ENCODE data around the gene RPS6KA2. TPM values are rescaled to one million over a fixed set of nuclear protein-coding genes. Genes with fewer than 3 reads are reported as not detected.
A peak's percentile ranks its signal among the peaks of the same experiment; 100 is the strongest.
"Not testable (repeated sequence)": the region's sequence is repeated elsewhere in the genome, so short reads cannot be mapped to it uniquely, and the experiment has no call there.

The RPS6KA2 gene
- polyA plus RNA-seq, 1 donor from 2014 or later: 4.9 TPM

GRCh38 chr6:166589786-166590574, 37.1 kb downstream of the RPS6KA2 start:
- H3K9me3 Mint-ChIP-seq: no peaks in the 10 kb centered on the region
- H3K27me3 Mint-ChIP-seq: no peaks in the 10 kb centered on the region
- H3K4me3 Mint-ChIP-seq: peak overlapping the region in 2 of 4 donors; percentile 61 to 91
- H3K36me3 Mint-ChIP-seq: no peaks in the 10 kb centered on the region
- H3K4me1 Mint-ChIP-seq: peaks cover 25 to 35% (median 29%) of the 10 kb centered on the region in 3 donors
- no peak overlapping the region for H3K27ac Mint-ChIP-seq

GRCh38 chr6:166589337-166589731, 37.7 kb downstream of the RPS6KA2 start:
- Mint-ChIP-seq H3K9me3 (no peaks in the 10 kb centered on the region), H3K27ac (no peak overlapping the region), H3K4me3 (peak overlapping the region in 3 of 4 donors; percentile 18 to 91 (median 90)), H3K4me1 (peaks cover 25 to 35% (median 29%) of the 10 kb centered on the region in 3 donors), H3K36me3 (no peaks in the 10 kb centered on the region), H3K27me3 (no peaks in the 10 kb centered on the region)

GRCh38 chr6:166588691-166589336, 38.2 kb downstream of the RPS6KA2 start:
- peak overlapping the region; percentile 8 to 91 (median 67) for H3K4me3 Mint-ChIP-seq
- no peak overlapping the region for H3K27ac Mint-ChIP-seq
- no peaks in the 10 kb centered on the region for H3K9me3 Mint-ChIP-seq
- H3K27me3 Mint-ChIP-seq: no peaks in the 10 kb centered on the region
- peaks cover 2% of the 10 kb centered on the region for H3K36me3 Mint-ChIP-seq
- H3K4me1 Mint-ChIP-seq: peaks cover 25 to 35% (median 29%) of the 10 kb centered on the region in 3 donors

- Mint-ChIP-seq H3K9me3 (no peaks in the 10 kb centered on the region), H3K4me3 (peak overlapping the region; percentile 8 to 91 (median 67)), H3K27me3 (no peaks in the 10 kb centered on the region), H3K4me1 (peaks cover 25 to 35% (median 29%) of the 10 kb centered on the region in 3 donors), H3K36me3 (peaks cover 2% of the 10 kb centered on the region), H3K27ac (peak overlapping the region in 2 of 3 donors; percentile 74 to 86)
Observed at GRCh38 chr6:166587631-166588413, 39.2 kb downstream of the RPS6KA2 start.

GRCh38 chr6:166586424-166587156, 40.5 kb downstream of the RPS6KA2 start, which contains the start of gene RAMACL:
TSS of gene RAMACL (minus strand) at chr6:166586678. CDS start at chr6:166586477, 201 bp downstream.
- H3K27me3 Mint-ChIP-seq: no peaks in the 10 kb centered on the region
- no peaks in the 10 kb centered on the region for H3K9me3 Mint-ChIP-seq
- peaks cover 25 to 35% (median 29%) of the 10 kb centered on the region in 3 donors for H3K4me1 Mint-ChIP-seq
- peak within 1 kb of the TSS; percentile 57 to 77 (median 76) for H3K27ac Mint-ChIP-seq
- peaks cover 2% of the 10 kb centered on the region for H3K36me3 Mint-ChIP-seq
- peak within 1 kb of the TSS in 3 of 4 donors; percentile 54 to 91 (median 80) for H3K4me3 Mint-ChIP-seq

GRCh38 chr6:166584853-166585429, 42.1 kb downstream of the RPS6KA2 start:
- Mint-ChIP-seq H3K36me3 (peaks cover 2% of the 10 kb centered on the region), H3K4me3 (no peak overlapping the region), H3K9me3 (no peaks in the 10 kb centered on the region), H3K27me3 (no peaks in the 10 kb centered on the region), H3K27ac (no peak overlapping the region), H3K4me1 (peaks cover 25 to 33% (median 29%) of the 10 kb centered on the region in 3 donors)

GRCh38 chr6:166584155-166584554, 42.9 kb downstream of the RPS6KA2 start:
- no peak overlapping the region for H3K4me3 Mint-ChIP-seq
- H3K27me3 Mint-ChIP-seq: no peaks in the 10 kb centered on the region
- H3K9me3 Mint-ChIP-seq: no peaks in the 10 kb centered on the region
- peaks cover 2% of the 10 kb centered on the region for H3K36me3 Mint-ChIP-seq
- no peak overlapping the region for H3K27ac Mint-ChIP-seq
- H3K4me1 Mint-ChIP-seq: peaks cover 18 to 25% (median 22%) of the 10 kb centered on the region in 3 donors

GRCh38 chr6:166583230-166583965, 43.7 kb downstream of the RPS6KA2 start:
- peaks cover 2% of the 10 kb centered on the region for H3K36me3 Mint-ChIP-seq
- no peaks in the 10 kb centered on the region for H3K9me3 Mint-ChIP-seq
- H3K27me3 Mint-ChIP-seq: no peaks in the 10 kb centered on the region
- peaks cover 11 to 18% (median 15%) of the 10 kb centered on the region in 3 donors for H3K4me1 Mint-ChIP-seq
- no peak overlapping the region for H3K4me3 Mint-ChIP-seq
- H3K27ac Mint-ChIP-seq: no peak overlapping the region

- H3K4me3 Mint-ChIP-seq: no peak overlapping the region
- H3K36me3 Mint-ChIP-seq: peaks cover 6% of the 10 kb centered on the region
- H3K4me1 Mint-ChIP-seq: peaks cover 4 to 8% (median 7%) of the 10 kb centered on the region in 3 donors
- peaks cover 0 to 2% (median 0%) of the 10 kb centered on the region in 3 donors for H3K9me3 Mint-ChIP-seq
- H3K27me3 Mint-ChIP-seq: no peaks in the 10 kb centered on the region
- no peak overlapping the region for H3K27ac Mint-ChIP-seq
Observed at GRCh38 chr6:166582258-166582657, 44.8 kb downstream of the RPS6KA2 start.

- H3K27me3 Mint-ChIP-seq, H3K4me1 Mint-ChIP-seq, H3K4me3 Mint-ChIP-seq, H3K36me3 Mint-ChIP-seq, H3K27ac Mint-ChIP-seq, H3K9me3 Mint-ChIP-seq: not testable (repeated sequence)
Observed at GRCh38 chr6:166581801-166582200, 45.2 kb downstream of the RPS6KA2 start.

GRCh38 chr6:166581091-166581511, 46.0 kb downstream of the RPS6KA2 start:
- Mint-ChIP-seq H3K27ac (no peak overlapping the region), H3K9me3 (peaks cover 3 to 9% (median 5%) of the 10 kb centered on the region in 3 donors), H3K27me3 (no peaks in the 10 kb centered on the region), H3K4me3 (peak overlapping the region in 1 of 4 donors; percentile 51), H3K36me3 (peaks cover 11% of the 10 kb centered on the region), H3K4me1 (no peaks in the 10 kb centered on the region)

GRCh38 chr6:166580076-166581050, 46.7 kb downstream of the RPS6KA2 start:
- Mint-ChIP-seq H3K4me3 (no peak overlapping the region), H3K27ac (no peak overlapping the region)

More at GRCh38 chr6:166580076-166581050, 46.7 kb downstream of the RPS6KA2 start:
- Mint-ChIP-seq H3K36me3 (peaks cover 11% of the 10 kb centered on the region), H3K27me3 (no peaks in the 10 kb centered on the region), H3K9me3 (peaks cover 5 to 11% (median 7%) of the 10 kb centered on the region in 3 donors), H3K4me1 (no peaks in the 10 kb centered on the region)
